Endothelial cell of umbilical vein (primary cell): ENCODE data around the gene CLCN2.

Experiments
- EZH2 ChIP-seq: IDR thresholded peaks from 2 replicates; pipeline ENCODE4 v1.6.1; 2012; ENCODE audit warnings: borderline replicate concordance, low read depth, mild to moderate bottlenecking, moderate library complexity, low read length, inconsistent platforms; ENCODE audit not compliant: severe bottlenecking
- GATA2 ChIP-seq: IDR thresholded peaks from 2 replicates; pipeline ENCODE4 v1.7.0; 2011; ENCODE audit warnings: low read depth, mild to moderate bottlenecking, moderate library complexity, mixed read lengths, low read length; ENCODE audit not compliant: insufficient read length, insufficient read depth
- JUN ChIP-seq: IDR thresholded peaks from 2 replicates; pipeline ENCODE4 v1.6.1; 2011; ENCODE audit warnings: borderline replicate concordance, low read depth; ENCODE audit not compliant: insufficient read length, insufficient read depth
- POLR2A ChIP-seq: IDR thresholded peaks from 2 replicates; pipeline ENCODE4 v1.6.1; 2012; ENCODE audit warnings: low read depth, mild to moderate bottlenecking, control low read depth, low read length
- TF ChIP-seq, protein P1 (sequence below), 2 donors: IDR thresholded peaks; 1 replicate in 1 of 2; 2 replicates in 1 of 2; pipeline ENCODE4 v1.5.1; 2011; ENCODE audit warnings: low read length in 2 of 2, mild to moderate bottlenecking in 2 of 2, moderate library complexity in 2 of 2, control low read depth in 1 of 2, inconsistent platforms in 1 of 2, low read depth in 1 of 2; ENCODE audit not compliant: insufficient read depth in 1 of 2; ENCODE audit errors: extremely low read depth in 1 of 2
- TF ChIP-seq, protein P2 (sequence below): IDR thresholded peaks from 2 replicates; pipeline ENCODE4 v1.6.1; 2011; ENCODE audit not compliant: insufficient read depth, insufficient read length

DNA sequence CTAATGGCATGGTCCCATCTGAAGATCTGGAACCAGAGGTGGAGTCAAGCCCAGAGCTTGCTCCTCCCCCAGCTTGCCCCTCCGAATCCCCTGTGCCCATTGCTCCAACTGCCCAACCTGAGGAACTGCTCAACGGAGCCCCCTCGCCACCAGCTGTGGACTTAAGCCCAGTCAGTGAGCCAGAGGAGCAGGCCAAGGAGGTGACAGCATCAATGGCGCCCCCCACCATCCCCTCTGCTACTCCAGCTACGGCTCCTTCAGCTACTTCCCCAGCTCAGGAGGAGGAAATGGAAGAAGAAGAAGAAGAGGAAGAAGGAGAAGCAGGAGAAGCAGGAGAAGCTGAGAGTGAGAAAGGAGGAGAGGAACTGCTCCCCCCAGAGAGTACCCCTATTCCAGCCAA, 39.7 kb downstream of the CLCN2 start:
- TF ChIP-seq POLR2A (no peak), JUN (no peak), GATA2 (no peak), EZH2 (no peak)
- TF ChIP-seq, protein P1, sequence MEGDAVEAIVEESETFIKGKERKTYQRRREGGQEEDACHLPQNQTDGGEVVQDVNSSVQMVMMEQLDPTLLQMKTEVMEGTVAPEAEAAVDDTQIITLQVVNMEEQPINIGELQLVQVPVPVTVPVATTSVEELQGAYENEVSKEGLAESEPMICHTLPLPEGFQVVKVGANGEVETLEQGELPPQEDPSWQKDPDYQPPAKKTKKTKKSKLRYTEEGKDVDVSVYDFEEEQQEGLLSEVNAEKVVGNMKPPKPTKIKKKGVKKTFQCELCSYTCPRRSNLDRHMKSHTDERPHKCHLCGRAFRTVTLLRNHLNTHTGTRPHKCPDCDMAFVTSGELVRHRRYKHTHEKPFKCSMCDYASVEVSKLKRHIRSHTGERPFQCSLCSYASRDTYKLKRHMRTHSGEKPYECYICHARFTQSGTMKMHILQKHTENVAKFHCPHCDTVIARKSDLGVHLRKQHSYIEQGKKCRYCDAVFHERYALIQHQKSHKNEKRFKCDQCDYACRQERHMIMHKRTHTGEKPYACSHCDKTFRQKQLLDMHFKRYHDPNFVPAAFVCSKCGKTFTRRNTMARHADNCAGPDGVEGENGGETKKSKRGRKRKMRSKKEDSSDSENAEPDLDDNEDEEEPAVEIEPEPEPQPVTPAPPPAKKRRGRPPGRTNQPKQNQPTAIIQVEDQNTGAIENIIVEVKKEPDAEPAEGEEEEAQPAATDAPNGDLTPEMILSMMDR (IDR thresholded peaks at IDR 0.05; ENCODE audit: extremely low read depth in 1 of 2, insufficient read depth in 1 of 2, low read depth in 1 of 2, low read length in 2 of 2) = no peak
- TF ChIP-seq, protein P2, sequence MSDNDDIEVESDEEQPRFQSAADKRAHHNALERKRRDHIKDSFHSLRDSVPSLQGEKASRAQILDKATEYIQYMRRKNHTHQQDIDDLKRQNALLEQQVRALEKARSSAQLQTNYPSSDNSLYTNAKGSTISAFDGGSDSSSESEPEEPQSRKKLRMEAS = no peak
